Gastrocnemius medialis (tissue), 4 donors: ENCODE results near the gene LRSAM1. TPM values are rescaled to one million over a fixed set of nuclear protein-coding genes. Genes with fewer than 3 reads are reported as not detected.

Experiments
- ATAC-seq, 2 donors: fragments of 150-250 bp; one replicate each; pipeline ENCODE4 v1.9.1; 2016
- DNase-seq, 2 donors: peaks; one replicate each; pipeline ENCODE4 v3.0.0-alpha.2; 2019
- H3K27ac ChIP-seq, 4 donors: fragments of 200-600 bp; sonication (generic); 1 replicate in 1 of 4; 2 replicates in 3 of 4; pipeline ENCODE4 v1.5.1; 2016 to 2018; ENCODE audit warnings: mild to moderate bottlenecking in 2 of 4, moderate library complexity in 1 of 4
- H3K27me3 ChIP-seq, 3 donors: fragments of 200-600 bp; sonication (generic) in 2 of 3; 1 replicate in 1 of 3; 2 replicates in 2 of 3; pipeline versions ENCODE4 v1.5.1 to v1.6.0; 2016 to 2019; ENCODE audit warnings: mild to moderate bottlenecking in 1 of 3, moderate library complexity in 1 of 3
- H3K36me3 ChIP-seq, 2 donors: fragments of 200-600 bp; sonication (generic) in 1 of 2; one replicate each; pipeline ENCODE4 v1.5.1; 2017 to 2018
- H3K4me1 ChIP-seq, 2 donors: fragments of 200-600 bp; sonication (generic) in 1 of 2; one replicate each; pipeline ENCODE4 v1.5.1; 2016 to 2017; ENCODE audit warnings: mild to moderate bottlenecking in 2 of 2
- H3K4me3 ChIP-seq, 4 donors: fragments of 200-600 bp; sonication (generic) in 3 of 4; 1 replicate in 1 of 4; 2 replicates in 3 of 4; pipeline ENCODE4 v1.5.1; 2016 to 2019; ENCODE audit warnings: mild to moderate bottlenecking in 2 of 4
- H3K9me3 ChIP-seq, 3 donors: fragments of 200-600 bp; sonication (generic) in 2 of 3; 1 replicate in 1 of 3; 2 replicates in 2 of 3; pipeline ENCODE4 v1.5.1; 2016 to 2019
- POLR2A ChIP-seq, 2 donors: fragments of 450-650 bp; IDR thresholded peaks; one replicate each; pipeline ENCODE4 v1.6.1; 2017; ENCODE audit warnings: antibody characterized with exemption in 2 of 2, mild to moderate bottlenecking in 2 of 2, moderate library complexity in 2 of 2
- in situ Hi-C, 4 donors: fragments of 200-750 bp; cut with MboI; loops; one replicate each; pipeline versions ENCODE4 v1.15.0 to v1.8.0; 2017; ENCODE audit warnings: low sequenced_read_pairs in 4 of 4
- intact Hi-C: fragments of 100-400 bp; cut with DNase I; formaldehyde crosslinking; loops from one replicate; pipeline ENCODE4 v1.15.1; 2023; ENCODE audit warnings: low total_unique reads
- total RNA-seq, 4 donors: library from RNA; depleted of rRNA; stranded (reverse); fragments of >200 nt; gene quantifications; one replicate each; pipeline versions ENCODE4 v1.1.0 to v1.2.3, GENCODE V29; 2016
- TF ChIP-seq, protein P1 (sequence below), 5 experiments: fragments of 450-650 bp in 3 of 5; fragments of 200-600 bp in 2 of 5; sonication (generic) in 2 of 5; IDR thresholded peaks in 4 of 5; conservative IDR thresholded peaks in 1 of 5; 1 replicate in 4 of 5; 2 replicates in 1 of 5; pipeline ENCODE4 v1.5.1; 2016 to 2019; ENCODE audit warnings: antibody characterized with exemption in 5 of 5, mild to moderate bottlenecking in 3 of 5, moderate library complexity in 3 of 5

Gene LRSAM1
- total RNA-seq, 4 donors from 2014 or later, result 10.2 to 17.3 (median 16.1) TPM

DNA sequence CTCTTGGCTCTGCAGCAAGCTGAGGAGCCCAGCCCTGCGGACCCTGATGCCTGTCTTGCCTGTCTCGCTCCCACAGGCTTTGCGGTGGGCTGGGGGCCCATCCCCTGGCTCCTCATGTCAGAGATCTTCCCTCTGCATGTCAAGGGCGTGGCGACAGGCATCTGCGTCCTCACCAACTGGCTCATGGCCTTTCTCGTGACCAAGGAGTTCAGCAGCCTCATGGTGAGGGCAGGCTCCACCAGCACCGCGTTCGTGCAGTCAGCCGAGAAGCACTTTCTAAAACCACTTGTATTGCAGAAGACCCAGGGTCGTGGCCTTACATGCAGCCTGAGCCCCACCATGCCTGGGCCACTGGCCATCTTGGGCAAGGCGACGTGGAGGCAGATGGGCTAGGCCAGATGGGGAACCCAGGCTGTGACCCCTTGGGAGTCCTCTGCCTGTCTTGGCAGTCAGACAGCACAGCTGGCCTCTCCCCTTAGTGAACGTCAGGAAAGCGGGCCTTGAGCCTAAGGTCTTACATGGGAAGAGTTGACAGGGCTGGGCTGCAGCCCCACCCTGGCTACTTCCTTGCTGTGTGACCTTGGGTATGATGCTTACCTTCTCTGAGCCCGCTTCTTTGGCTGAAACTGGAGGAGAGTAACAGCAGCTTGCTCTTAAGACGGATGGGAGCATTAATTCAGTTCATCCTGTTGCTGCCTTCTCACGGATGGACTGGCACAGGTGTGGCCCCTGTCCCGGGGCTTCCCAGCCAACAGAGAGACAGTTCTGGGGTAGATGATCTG is 45.8 kb upstream of the LRSAM1 start:
- in situ Hi-C loops (loop anchor here in 1 of 4 donors (25.0 kb wide), 1 partner anchor 468 kb away; no protein-coding TSS in a partner anchor), intact Hi-C loops (no loop called here)
- no peaks in the 10 kb centered on the region for H3K9me3 ChIP-seq
- ATAC-seq (no peak), DNase-seq (no peak)
- H3K4me3 ChIP-seq, result no peak overlapping the region
- peaks cover 0 to 51% of the 10 kb centered on the region in 2 donors for H3K36me3 ChIP-seq
- no peaks in the 10 kb centered on the region for H3K27me3 ChIP-seq
- TF ChIP-seq, protein P1, sequence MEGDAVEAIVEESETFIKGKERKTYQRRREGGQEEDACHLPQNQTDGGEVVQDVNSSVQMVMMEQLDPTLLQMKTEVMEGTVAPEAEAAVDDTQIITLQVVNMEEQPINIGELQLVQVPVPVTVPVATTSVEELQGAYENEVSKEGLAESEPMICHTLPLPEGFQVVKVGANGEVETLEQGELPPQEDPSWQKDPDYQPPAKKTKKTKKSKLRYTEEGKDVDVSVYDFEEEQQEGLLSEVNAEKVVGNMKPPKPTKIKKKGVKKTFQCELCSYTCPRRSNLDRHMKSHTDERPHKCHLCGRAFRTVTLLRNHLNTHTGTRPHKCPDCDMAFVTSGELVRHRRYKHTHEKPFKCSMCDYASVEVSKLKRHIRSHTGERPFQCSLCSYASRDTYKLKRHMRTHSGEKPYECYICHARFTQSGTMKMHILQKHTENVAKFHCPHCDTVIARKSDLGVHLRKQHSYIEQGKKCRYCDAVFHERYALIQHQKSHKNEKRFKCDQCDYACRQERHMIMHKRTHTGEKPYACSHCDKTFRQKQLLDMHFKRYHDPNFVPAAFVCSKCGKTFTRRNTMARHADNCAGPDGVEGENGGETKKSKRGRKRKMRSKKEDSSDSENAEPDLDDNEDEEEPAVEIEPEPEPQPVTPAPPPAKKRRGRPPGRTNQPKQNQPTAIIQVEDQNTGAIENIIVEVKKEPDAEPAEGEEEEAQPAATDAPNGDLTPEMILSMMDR (IDR thresholded peaks at IDR 0.05 in 4 of 5, conservative IDR thresholded peaks at IDR 0.05 in 1 of 5), result no peak
- TF ChIP-seq POLR2A (IDR thresholded peaks at IDR 0.05), result no peak
- no peak overlapping the region for H3K27ac ChIP-seq
- no peaks in the 10 kb centered on the region for H3K4me1 ChIP-seq

- no peaks in the 10 kb centered on the region for H3K9me3 ChIP-seq
- H3K4me1 ChIP-seq, result no peaks in the 10 kb centered on the region
- intact Hi-C loops, result no loop called here
- H3K4me3 ChIP-seq, result no peak overlapping the region
- in situ Hi-C loops, result loop anchor here in 1 of 4 donors (25.0 kb wide), 1 partner anchor 470 kb away; no protein-coding TSS in a partner anchor
- no peak overlapping the region for H3K27ac ChIP-seq
- DNase-seq, result no peak
- ATAC-seq, result no peak
- H3K36me3 ChIP-seq, result peaks cover 0 to 39% of the 10 kb centered on the region in 2 donors
- H3K27me3 ChIP-seq, result no peaks in the 10 kb centered on the region
- no peak for TF ChIP-seq POLR2A (IDR thresholded peaks at IDR 0.05)
- TF ChIP-seq, protein P1 (IDR thresholded peaks at IDR 0.05 in 4 of 5, conservative IDR thresholded peaks at IDR 0.05 in 1 of 5), result no peak
Observed at GRCh38 chr9:127406799-127407491, 44.4 kb upstream of the LRSAM1 start.

- H3K9me3 ChIP-seq, result no peaks in the 10 kb centered on the region
- H3K36me3 ChIP-seq, result peaks cover 0 to 39% of the 10 kb centered on the region in 2 donors
- ATAC-seq (no peak), DNase-seq (no peak)
- H3K4me3 ChIP-seq, result no peak overlapping the region
- intact Hi-C loops (no loop called here), in situ Hi-C loops (loop anchor here in 1 of 4 donors (25.0 kb wide), 1 partner anchor 470 kb away; no protein-coding TSS in a partner anchor)
- TF ChIP-seq, protein P1 (IDR thresholded peaks at IDR 0.05 in 4 of 5, conservative IDR thresholded peaks at IDR 0.05 in 1 of 5), result no peak
- no peak for TF ChIP-seq POLR2A (IDR thresholded peaks at IDR 0.05)
- no peaks in the 10 kb centered on the region for H3K27me3 ChIP-seq
- H3K27ac ChIP-seq, result no peak overlapping the region
- no peaks in the 10 kb centered on the region for H3K4me1 ChIP-seq
Observed at GRCh38 chr9:127407492-127407843, 43.8 kb upstream of the LRSAM1 start.

DNA sequence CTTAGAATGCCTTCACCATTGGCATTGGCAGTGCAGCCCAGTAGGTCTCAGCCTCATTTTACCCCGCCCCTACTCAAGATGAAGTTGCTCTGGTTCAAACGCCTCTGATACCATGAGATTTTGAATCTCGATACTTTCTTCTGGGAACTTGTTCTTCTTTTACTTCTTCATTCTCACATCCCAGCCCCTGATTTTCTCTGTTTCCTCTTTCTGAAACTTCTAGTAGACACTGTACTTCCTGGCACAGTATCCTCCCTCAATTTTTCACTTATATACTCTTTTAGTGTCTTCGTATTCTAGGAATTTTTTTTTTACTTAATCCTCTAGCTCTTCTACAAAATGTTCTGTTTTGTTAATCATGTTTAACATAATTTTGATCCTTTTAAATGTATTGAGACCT is 40.2 kb upstream of the LRSAM1 start:
- in situ Hi-C loops (loop anchor here in 1 of 4 donors (25.0 kb wide), 1 partner anchor 474 kb away; no protein-coding TSS in a partner anchor), intact Hi-C loops (no loop called here)
- TF ChIP-seq, protein P1 (IDR thresholded peaks at IDR 0.05 in 4 of 5, conservative IDR thresholded peaks at IDR 0.05 in 1 of 5), result no peak
- no peak for TF ChIP-seq POLR2A (IDR thresholded peaks at IDR 0.05)
- no peak overlapping the region for H3K27ac ChIP-seq
- no peak for DNase-seq
- H3K4me3 ChIP-seq, result no peak overlapping the region
- H3K9me3 ChIP-seq, result no peaks in the 10 kb centered on the region
- no peak for ATAC-seq
- peaks cover 0 to 14% of the 10 kb centered on the region in 2 donors for H3K36me3 ChIP-seq
- no peaks in the 10 kb centered on the region for H3K4me1 ChIP-seq
- H3K27me3 ChIP-seq, result no peaks in the 10 kb centered on the region
